Coronary artery (tissue), 2 donors: ENCODE data around the gene CPED1.

Source experiments
- DNase-seq: peaks from one replicate; pipeline ENCODE4 v3.0.0-alpha.2; 2017; ENCODE audit warnings: low spot score
- H3K27ac ChIP-seq, 2 donors: fragments of 200-600 bp; sonication (generic); one replicate each; pipeline ENCODE4 v1.5.1; 2016 to 2019
- H3K4me3 ChIP-seq: fragments of 200-600 bp; sonication (generic); 2 replicates; pipeline ENCODE4 v1.5.1; 2016; ENCODE audit warnings: mild to moderate bottlenecking, moderate library complexity
- CTCF ChIP-seq: fragments of 200-600 bp; sonication (generic); IDR thresholded peaks from one replicate; pipeline ENCODE4 v1.5.1; 2019; ENCODE audit warnings: antibody characterized with exemption

The CPED1 gene

GRCh38 chr7:121011401-121011800 is 22.9 kb downstream of the CPED1 start:
- TF ChIP-seq CTCF = no peak
- no peak overlapping the region for H3K4me3 ChIP-seq
- DNase-seq = no peak
- no peak overlapping the region for H3K27ac ChIP-seq

GRCh38 chr7:121012170-121012874 is 23.8 kb downstream of the CPED1 start:
- TF ChIP-seq CTCF = no peak
- no peak overlapping the region for H3K4me3 ChIP-seq
- DNase-seq = no peak
- H3K27ac ChIP-seq = no peak overlapping the region

GRCh38 chr7:121012919-121013318 is 24.4 kb downstream of the CPED1 start:
- no peak for TF ChIP-seq CTCF
- Histone ChIP-seq H3K4me3 (no peak overlapping the region), H3K27ac (no peak overlapping the region)
- DNase-seq = no peak

- TF ChIP-seq CTCF = no peak
- Histone ChIP-seq H3K4me3 (no peak overlapping the region), H3K27ac (peak overlapping the region; percentile 40 to 42)
- DNase-seq = no peak
These were observed 27.0 kb downstream of the CPED1 start for GRCh38 chr7:121015560-121015959.

GRCh38 chr7:121016966-121017365 is 28.5 kb downstream of the CPED1 start:
- no peak for DNase-seq
- H3K27ac ChIP-seq = peak overlapping the region; percentile 85 to 87
- no peak overlapping the region for H3K4me3 ChIP-seq
- no peak for TF ChIP-seq CTCF

- DNase-seq = no peak
- TF ChIP-seq CTCF = no peak
- Histone ChIP-seq H3K4me3 (no peak overlapping the region), H3K27ac (peak overlapping the region; percentile 85 to 87)
These were observed 29.1 kb downstream of the CPED1 start for GRCh38 chr7:121017586-121017985.

GRCh38 chr7:121019018-121019417 is 30.5 kb downstream of the CPED1 start:
- DNase-seq = no peak
- Histone ChIP-seq H3K4me3 (no peak overlapping the region), H3K27ac (peak overlapping the region; percentile 55 to 84)
- TF ChIP-seq CTCF = no peak
